ENCODE results near the gene C1QTNF9B. TPM values are rescaled to one million over a fixed set of nuclear protein-coding genes. Genes with fewer than 3 reads are reported as not detected.
"Not testable (repeated sequence)": the region's sequence is repeated elsewhere in the genome, so short reads cannot be mapped to it uniquely, and the experiment has no call there.

The C1QTNF9B gene
- total and polyA plus RNA-seq, 2 donors (not counting 1 experiment from before 2014, with no cell fraction given) = not detected

DNA sequence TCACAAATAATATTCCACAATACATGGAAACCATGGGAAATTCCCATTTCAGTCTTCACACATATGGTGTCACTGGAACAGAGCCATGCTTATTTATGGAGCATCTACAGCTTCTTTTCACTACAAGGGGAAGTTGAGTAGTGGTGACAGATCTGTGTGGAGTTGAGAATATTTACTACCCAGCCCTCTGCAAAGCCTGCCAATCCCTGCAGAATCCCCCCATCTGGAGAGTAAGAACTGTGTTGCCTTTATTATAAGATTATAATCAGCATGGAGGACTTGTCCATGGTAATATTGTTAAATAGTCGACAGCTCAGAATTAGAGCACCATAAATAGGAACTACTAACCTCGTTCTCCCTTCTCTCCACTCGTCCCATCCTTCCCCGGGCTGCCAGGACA is 3.5 kb downstream of the C1QTNF9B start:
- H3K4me3 ChIP-seq (ENCODE audit: control extremely low read depth in 1 of 5, extremely low read depth in 1 of 5, insufficient read depth in 1 of 5, low read depth in 2 of 5, low read length in 4 of 5); POLR2A ChIA-PET; H3K4me2 ChIP-seq (replicated peaks; ENCODE audit: low read depth, low read length, poor library complexity, severe bottlenecking); H3K36me3 ChIP-seq (replicated peaks in 1 of 2; ENCODE audit: control extremely low read depth in 1 of 2, control insufficient read depth in 1 of 2, extremely low read depth in 1 of 2, insufficient read depth in 2 of 2, low read length in 1 of 2); H3K4me3 Mint-ChIP-seq; H3K27ac Mint-ChIP-seq; H3K79me2 ChIP-seq (ENCODE audit: control insufficient read depth, insufficient read depth, low read length); DNase-seq; H3K27me3 Mint-ChIP-seq; H3K9me3 Mint-ChIP-seq (ENCODE audit: insufficient read depth); H3K9ac ChIP-seq (ENCODE audit: low read length); CTCF ChIA-PET; intact Hi-C loops (cut with micrococcal nuclease); H4K20me1 ChIP-seq (ENCODE audit: control insufficient read depth, insufficient read depth, low read length, poor library complexity, severe bottlenecking); H3K27me3 ChIP-seq (replicated peaks in 1 of 4; ENCODE audit: control extremely low read depth in 1 of 4, control insufficient read depth in 3 of 4, insufficient read depth in 4 of 4, low read length in 3 of 4); H3K4me1 ChIP-seq (ENCODE audit: control insufficient read depth in 2 of 2, insufficient read depth in 2 of 2, low read length in 2 of 2); H3K9me3 ChIP-seq (ENCODE audit: control extremely low read depth in 1 of 3, control insufficient read depth in 2 of 3, insufficient read depth in 1 of 3, low read length in 2 of 3); H3K27ac ChIP-seq (ENCODE audit: low read length in 2 of 2); H2AFZ ChIP-seq (ENCODE audit: insufficient read depth, low read depth, low read length, poor library complexity, severe bottlenecking); ATAC-seq (ENCODE audit: low read depth): not testable (repeated sequence)
- peaks cover 11% of the 10 kb centered on the region for H3K4me1 Mint-ChIP-seq
- WGBS (ENCODE audit: insufficient coverage) = no CpG with 5 or more reads among the region's 4 CpGs

DNA sequence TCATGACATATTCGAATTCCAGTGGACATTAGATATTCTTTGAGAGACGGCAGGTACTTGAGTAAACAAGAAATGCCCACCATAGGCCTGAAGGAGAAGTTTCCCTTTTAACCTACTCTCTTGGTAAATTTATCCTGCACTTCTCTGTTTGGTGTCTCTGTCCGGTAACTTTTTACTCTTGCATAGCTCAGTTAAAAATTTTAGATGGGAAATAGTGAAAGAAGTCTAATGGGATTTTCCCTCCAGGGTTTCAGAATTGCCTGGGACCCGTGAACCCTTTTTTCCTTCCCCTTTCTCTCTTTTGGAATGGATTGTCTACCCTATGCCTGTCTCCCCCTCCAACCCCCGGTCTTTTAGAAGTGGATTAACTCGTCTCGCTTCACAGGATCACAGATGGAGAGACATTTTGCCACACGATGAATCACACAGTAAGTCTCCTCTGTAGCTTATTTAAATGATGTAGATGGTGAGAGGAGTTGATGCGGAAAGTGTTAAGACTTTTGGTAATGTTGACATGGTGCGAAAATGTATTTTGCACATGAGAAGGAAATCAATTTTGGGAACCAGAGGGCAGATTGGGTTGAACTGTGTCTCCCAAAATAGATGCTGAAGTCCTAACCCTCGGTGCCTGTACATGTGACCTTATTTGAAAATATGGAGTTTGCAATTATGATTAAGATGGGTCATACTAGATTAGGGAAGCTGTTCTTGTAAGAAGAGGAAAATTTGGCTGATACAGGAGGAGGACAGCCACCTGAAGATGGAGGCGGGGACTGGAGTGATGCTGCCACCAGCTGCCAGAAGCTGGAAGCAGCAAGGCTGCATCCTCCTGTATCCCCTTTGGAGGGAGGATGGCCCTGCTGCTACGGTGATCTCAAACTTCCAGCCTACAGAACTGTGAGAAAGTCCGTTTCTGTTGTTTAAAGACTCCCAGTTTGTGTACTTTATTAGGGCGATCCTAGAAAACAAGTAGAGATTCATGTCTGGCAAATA is 7.4 kb downstream of the C1QTNF9B start:
- 33% methylated on average over 9 of the region's 15 CpGs for WGBS (ENCODE audit: insufficient coverage)
- Histone ChIP-seq H3K36me3 (replicated peaks in 1 of 2; ENCODE audit: control extremely low read depth in 1 of 2, control insufficient read depth in 1 of 2, extremely low read depth in 1 of 2, insufficient read depth in 2 of 2, low read length in 1 of 2) (peaks cover 0 to 4% of the 10 kb centered on the region in 2 experiments), H4K20me1 (ENCODE audit: control insufficient read depth, insufficient read depth, low read length, poor library complexity, severe bottlenecking) (no peaks in the 10 kb centered on the region), H3K4me1 (ENCODE audit: control insufficient read depth in 2 of 2, insufficient read depth in 2 of 2, low read length in 2 of 2) (peaks cover 12 to 17% of the 10 kb centered on the region in 2 donors), H3K9me3 (ENCODE audit: control extremely low read depth in 1 of 3, control insufficient read depth in 2 of 3, insufficient read depth in 1 of 3, low read length in 2 of 3) (no peaks in the 10 kb centered on the region), H3K79me2 (ENCODE audit: control insufficient read depth, insufficient read depth, low read length) (no peaks in the 10 kb centered on the region), H3K4me3 (ENCODE audit: control extremely low read depth in 1 of 5, extremely low read depth in 1 of 5, insufficient read depth in 1 of 5, low read depth in 2 of 5, low read length in 4 of 5) (peak overlapping the region in 4 of 5 experiments; percentile 74 to 96 (median 86)), H3K27ac (ENCODE audit: low read length in 2 of 2) (peak overlapping the region; percentile 42 to 86), H3K9ac (ENCODE audit: low read length) (peak overlapping the region; percentile 94), H2AFZ (ENCODE audit: insufficient read depth, low read depth, low read length, poor library complexity, severe bottlenecking) (peak overlapping the region; percentile 98), H3K27me3 (replicated peaks in 1 of 4; ENCODE audit: control extremely low read depth in 1 of 4, control insufficient read depth in 3 of 4, insufficient read depth in 4 of 4, low read length in 3 of 4) (no peaks in the 10 kb centered on the region), H3K4me2 (replicated peaks; ENCODE audit: low read depth, low read length, poor library complexity, severe bottlenecking) (peak overlapping the region; percentile 95)
- peak overlapping the region; percentile 95 for H3K27ac Mint-ChIP-seq
- no peak for DNase-seq
- H3K4me3 Mint-ChIP-seq = peak overlapping the region; percentile 94
- no peaks in the 10 kb centered on the region for H3K9me3 Mint-ChIP-seq (ENCODE audit: insufficient read depth)
- no peak for TF ChIP-seq EZH2 (IDR thresholded peaks at IDR 0.05; ENCODE audit: borderline replicate concordance, insufficient read depth, low read depth, low read length, poor library complexity, severe bottlenecking)
- TF ChIP-seq, protein P1, sequence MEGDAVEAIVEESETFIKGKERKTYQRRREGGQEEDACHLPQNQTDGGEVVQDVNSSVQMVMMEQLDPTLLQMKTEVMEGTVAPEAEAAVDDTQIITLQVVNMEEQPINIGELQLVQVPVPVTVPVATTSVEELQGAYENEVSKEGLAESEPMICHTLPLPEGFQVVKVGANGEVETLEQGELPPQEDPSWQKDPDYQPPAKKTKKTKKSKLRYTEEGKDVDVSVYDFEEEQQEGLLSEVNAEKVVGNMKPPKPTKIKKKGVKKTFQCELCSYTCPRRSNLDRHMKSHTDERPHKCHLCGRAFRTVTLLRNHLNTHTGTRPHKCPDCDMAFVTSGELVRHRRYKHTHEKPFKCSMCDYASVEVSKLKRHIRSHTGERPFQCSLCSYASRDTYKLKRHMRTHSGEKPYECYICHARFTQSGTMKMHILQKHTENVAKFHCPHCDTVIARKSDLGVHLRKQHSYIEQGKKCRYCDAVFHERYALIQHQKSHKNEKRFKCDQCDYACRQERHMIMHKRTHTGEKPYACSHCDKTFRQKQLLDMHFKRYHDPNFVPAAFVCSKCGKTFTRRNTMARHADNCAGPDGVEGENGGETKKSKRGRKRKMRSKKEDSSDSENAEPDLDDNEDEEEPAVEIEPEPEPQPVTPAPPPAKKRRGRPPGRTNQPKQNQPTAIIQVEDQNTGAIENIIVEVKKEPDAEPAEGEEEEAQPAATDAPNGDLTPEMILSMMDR (IDR thresholded peaks at IDR 0.05) = no peak
- H3K27me3 Mint-ChIP-seq = no peaks in the 10 kb centered on the region
- CTCF ChIA-PET = interaction anchor here (1.0 to 3.5 kb wide), 10 partner anchors 9 to 482 kb away, joined by 3 to 23 read pairs (median 3); no protein-coding TSS in a partner anchor
- H3K4me1 Mint-ChIP-seq = peaks cover 23% of the 10 kb centered on the region
- ATAC-seq (ENCODE audit: low read depth) = peak; percentile 4
- POLR2A ChIA-PET = no interaction called here
- intact Hi-C loops (cut with micrococcal nuclease) = loop anchor here (1.0 to 5.0 kb wide), 9 partner anchors 19 to 1397 kb away; partner anchors contain the start of genes MTMR6 and SPATA13
